SH-SY5Y (cell line): ENCODE results near the gene MEIOB.

Source experiments
- GATA2 ChIP-seq: IDR thresholded peaks from 2 replicates; pipeline ENCODE4 v1.6.1; 2011; ENCODE audit warnings: mild to moderate bottlenecking, low read depth, low read length
- GATA3 ChIP-seq: IDR thresholded peaks from 2 replicates; pipeline ENCODE4 v1.6.1; 2011; ENCODE audit warnings: low read depth, mild to moderate bottlenecking, low read length, moderate library complexity

MEIOB gene

DNA sequence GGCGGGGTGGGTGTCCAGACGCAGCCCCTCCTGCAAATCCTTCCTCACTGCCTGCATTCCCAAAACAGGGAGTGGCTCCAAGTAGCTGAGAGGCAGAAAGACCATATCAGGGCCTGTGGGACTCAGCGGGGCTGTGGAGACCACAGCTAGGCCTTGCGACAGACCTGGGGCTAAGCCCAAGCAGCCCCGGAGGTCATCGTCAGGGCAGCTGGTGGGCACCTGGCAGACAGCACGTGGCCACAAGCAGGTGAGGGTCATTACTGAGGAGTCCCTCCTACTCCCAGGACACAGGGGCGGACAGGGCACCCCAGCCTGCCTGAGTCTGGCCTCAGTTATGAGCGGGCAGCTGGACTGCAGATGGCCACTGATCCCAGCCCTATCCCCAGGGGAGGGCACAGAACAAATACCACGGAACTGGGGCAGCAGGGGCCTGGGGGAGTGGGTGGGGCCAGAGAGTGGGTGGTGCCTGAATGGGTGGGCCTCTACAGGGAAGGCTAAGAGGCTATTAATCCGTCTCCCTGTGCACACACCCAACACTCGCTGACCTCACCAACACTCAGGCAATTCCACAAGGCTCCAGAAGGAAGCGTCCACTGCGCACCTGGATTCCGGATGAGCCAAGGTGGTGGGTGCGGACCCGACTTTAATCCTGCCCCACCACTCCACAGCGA is 37.7 kb upstream of the MEIOB start:
- TF ChIP-seq GATA3 (no peak), GATA2 (no peak)

DNA sequence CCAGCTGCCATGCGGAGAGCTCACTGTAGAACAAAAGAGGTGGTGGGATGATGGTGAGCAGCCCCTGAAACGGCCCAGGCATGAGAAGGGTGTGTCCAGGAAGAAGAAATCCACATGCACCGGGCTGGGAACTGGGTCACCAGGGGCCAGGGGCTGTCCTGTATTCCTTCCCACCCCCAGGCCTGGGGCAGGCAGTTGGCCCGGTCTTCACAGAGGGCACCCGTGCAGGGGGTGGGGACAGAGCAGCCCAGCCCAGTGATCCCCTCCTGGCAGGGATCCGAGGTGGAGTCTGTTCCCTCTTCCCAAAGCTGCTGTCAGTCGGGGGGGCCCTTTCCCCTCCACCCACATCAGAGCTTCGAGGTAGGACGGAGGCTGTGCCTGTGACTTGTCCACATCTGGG is 37.0 kb upstream of the MEIOB start:
- no peak for TF ChIP-seq GATA2
- TF ChIP-seq GATA3, result no peak

DNA sequence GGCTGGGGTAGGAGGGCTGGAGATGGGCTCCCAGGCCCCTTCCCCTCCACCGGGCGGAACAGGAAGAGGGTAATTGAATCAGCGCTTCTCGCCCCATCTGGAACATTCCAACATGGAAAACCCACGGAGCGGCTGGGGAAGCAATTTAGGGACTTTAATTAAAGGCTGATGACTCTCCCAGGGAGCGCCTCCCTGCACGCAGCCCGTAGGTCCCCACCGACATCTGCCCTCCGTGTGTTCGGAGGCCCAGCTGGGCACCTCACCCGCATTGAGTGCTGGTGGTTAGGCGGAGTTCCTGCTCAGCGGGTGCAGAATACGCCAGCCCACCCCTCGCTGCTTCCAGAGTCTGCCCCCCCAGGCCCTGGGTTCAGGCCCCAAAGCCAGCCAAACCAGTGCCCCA is 36.2 kb upstream of the MEIOB start:
- no peak for TF ChIP-seq GATA3
- no peak for TF ChIP-seq GATA2

DNA sequence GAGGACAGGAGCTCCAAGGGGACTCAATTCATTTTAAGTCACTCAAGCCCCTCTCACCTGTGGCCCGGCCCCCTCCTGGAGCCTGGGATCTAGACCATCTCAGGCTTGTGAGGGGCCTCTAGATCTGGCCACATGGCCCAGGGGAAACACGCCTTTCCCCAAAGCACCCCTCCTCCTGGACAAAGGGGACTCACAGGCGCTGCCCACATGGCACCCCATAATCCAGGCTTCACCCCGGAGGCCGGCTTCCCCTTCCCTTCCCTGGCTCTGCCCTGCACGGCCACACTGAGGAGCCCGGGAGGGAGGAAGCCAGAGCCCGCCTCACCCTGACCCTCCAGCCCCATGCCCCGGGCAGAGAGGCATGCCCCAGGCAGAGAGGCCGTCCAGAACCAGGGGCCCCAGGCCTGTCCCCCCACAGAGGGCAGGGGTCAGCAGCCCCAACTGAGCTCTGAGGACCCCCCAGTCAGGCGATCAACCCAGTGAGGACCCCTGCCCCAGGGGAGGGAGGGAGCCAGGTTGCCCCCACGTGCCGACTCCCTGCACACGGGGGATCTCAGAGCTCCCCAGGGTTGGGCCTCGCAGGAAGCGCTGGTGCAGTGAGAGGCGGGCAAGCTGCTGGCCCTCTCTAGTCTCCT is 35.4 kb upstream of the MEIOB start:
- TF ChIP-seq GATA2, result no peak

DNA sequence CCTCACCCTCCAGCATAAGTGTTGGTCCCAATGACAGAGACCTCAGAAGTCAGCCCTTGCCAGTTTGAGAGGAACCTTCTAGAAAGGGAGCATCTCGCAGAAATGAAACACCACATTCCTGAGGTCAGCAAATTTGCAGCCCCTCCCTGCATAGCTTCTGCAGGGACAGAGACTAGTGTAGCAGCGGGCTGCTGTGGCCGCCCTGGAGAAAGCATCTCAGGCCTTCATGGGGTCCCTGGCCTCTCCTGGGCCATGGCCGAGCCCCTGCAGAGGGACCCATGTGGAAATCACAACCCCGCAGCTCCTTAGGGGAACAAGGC is 34.8 kb upstream of the MEIOB start:
- TF ChIP-seq GATA2 (no peak), GATA3 (no peak)

DNA sequence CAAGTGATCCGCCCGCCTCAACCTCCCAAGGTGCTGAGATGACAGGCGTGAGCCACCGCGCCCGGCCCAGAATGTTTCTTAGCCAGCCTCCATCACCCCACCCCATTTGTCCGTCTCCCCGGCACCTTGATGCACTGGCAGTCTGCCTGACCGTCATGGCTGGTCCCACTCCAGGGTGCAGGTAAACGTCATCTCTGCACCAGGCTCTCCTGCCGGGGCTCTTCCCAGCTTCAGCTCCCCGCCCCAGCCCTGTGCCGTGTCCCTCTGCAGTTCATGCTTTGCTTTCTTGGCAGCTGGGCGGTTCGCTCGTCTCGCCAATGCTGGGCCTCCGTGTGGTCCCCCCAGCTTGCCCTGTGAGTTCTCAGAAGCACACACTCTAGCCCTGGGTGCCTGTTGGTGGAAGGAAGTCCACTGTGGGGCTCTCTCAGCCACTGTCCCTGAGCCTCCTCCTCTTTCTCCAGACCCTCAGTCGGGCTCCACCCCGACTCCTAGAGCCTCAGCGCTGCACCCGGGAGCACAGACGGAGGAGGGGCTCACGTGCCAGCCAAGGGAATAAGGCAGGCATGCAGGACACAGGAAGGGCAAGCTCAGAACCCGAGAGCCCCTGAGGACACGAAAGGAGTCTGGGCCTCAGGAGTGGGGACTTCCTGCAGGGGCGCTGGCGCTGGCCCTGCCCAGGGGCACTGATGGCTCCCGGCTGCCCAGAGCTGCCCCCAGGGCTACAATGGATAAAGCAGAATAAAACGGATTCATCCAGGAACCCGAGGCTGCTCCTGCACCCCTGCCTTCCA is 34.3 kb upstream of the MEIOB start:
- TF ChIP-seq GATA3 (no peak), GATA2 (no peak)

DNA sequence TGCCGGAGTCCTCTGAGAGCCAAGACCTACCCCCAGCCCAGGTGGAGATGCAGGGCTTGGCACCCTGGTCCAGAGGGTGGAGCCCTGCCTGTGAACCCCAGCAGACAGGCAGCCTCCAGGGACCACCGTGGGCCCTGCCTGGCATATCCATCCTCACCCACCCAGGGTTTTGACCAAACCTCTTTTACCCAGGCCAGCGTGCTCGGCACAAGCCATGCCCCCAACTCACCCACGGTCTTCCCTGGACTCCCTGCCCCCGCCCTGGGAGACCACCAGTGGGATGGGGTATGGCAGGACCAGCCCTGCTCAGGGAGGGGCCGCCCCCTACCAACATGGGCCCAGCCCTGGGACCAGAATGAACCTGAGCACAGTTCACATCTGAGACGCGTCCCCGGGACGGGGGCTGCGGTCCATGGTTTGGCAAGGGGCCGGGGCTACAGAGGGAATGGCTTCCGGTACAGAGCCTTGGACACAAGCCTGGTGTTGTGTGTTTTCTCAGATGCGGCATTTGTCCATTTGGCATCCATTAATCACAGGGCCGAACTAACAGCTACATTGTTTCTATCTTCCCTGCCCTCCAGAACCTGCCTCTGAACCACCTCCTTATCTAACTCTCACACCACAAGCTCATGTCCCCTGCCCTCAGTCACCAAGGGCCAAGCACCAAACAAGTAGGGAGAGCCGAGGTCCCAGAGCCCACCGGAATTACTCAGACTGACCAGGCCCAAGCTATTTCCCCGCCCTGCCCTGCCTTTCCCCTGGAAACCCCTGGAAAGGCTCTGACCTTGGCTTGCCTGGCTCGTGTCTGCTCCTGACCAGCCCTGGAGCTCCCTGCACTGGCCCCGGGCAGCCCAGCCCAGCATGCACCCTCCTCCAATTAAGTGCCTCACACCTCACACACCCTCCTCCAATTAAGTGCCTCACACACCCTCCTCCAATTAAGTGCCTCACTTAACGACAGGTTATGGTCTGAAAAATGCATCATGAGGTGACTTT is 32.2 kb upstream of the MEIOB start:
- TF ChIP-seq GATA2 (no peak), GATA3 (no peak)

DNA sequence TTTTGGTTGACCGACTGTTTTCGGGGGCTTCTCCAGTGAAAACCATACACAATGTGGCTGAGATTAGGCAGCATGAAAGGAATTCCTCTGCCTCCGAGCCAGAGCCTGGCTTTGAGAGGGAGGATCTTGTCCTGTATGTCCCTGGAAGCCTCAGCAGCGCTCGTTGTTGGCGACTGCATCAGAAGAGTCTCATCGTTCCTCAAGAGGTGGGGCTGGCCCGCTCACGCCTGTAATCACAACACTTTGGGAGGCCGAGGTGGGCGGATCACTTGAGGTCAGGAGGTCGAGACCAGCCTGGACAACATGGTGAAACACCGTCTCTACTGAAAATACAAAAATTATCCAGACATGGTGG is 31.2 kb upstream of the MEIOB start:
- TF ChIP-seq GATA3 (no peak), GATA2 (no peak)

DNA sequence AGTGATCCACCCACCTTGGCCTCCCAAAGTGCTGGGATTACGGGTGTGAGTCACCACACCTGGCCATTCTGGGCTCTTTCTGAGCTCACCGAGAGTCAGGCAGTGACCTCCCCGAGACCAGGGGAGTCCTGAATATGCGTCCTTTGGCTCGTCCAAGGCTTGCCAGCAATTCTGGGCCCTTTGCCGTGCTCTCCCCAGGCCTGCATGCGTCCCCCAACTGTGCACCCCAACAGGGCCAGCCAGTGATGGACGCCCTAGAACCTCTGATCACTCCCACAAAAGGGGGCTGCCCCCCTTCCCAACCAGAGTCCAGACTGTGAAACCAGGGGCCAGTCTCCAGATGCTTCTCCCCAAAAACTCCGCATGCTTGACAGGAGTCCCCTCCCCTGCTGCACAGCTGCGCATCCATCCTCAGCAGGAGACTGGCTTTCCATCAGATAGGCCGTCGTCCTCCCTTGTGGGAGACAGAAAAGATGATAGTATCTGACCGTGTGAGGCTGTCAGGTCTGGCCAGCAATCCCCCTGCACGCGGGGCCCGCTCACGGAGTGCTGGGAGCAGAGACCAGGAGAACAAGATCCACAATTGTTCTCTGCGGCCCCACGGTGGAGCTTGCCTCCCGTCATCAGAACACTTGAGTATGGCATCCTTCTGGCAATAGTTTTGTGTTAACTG is 30.7 kb upstream of the MEIOB start:
- TF ChIP-seq GATA2, result peak; percentile 44; the same call in 1 of the 2 replicates
- no peak for TF ChIP-seq GATA3

DNA sequence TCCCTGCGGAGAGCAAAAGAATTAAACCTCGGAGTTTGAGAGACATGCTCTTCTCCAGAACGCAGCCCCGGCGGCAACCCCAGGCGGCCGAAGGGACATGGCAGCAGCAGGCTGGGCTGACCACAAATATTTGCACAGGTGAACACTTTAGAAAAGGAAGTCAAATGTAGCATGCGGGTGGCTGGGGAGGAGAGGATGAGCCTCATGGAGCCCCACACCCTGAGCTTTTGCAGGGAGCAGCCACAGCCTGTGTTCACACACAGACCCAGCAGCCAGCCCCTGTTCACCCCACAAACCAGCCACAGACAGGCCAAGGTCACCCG is 28.4 kb upstream of the MEIOB start:
- TF ChIP-seq GATA2 (no peak), GATA3 (no peak)

DNA sequence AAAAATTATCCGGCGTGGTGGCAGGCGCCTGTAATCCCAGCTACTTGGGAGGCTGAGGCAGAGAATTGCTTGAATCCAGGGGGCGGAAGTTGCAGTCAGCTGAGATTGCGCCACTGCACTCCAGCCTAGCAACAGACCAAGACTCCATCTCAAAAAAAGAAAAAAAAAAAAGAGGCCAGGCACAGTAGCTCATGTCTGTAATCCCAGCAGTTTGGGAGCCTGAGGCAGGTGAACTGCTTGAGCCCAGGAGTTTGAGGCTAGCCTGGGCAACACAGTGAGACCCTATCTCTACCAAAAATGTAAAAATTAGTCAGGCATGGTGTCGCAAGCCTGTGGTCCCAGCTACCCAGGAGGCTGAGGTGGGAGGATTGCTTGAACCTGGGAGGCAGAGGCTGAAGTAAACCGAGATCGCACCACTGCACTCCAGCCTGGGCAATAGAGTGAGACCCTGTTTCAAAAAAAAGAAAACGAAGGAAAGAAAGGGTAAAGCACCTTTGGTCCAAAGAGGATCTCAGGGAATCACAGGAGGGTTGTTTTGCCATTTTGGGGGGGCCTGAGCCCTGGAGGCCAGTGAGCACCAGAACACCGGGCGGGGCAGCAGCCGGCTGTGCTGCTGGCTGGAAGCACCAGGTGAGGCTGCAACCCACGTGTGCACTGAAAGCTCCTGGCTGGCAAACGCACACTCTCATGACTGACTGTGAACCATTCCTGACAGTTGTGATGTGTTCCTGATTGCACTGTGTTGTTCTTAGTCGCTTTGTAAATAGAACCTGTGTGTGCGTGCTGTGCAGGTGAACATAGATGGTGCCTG is 27.9 kb upstream of the MEIOB start:
- TF ChIP-seq GATA3 (no peak), GATA2 (no peak)

DNA sequence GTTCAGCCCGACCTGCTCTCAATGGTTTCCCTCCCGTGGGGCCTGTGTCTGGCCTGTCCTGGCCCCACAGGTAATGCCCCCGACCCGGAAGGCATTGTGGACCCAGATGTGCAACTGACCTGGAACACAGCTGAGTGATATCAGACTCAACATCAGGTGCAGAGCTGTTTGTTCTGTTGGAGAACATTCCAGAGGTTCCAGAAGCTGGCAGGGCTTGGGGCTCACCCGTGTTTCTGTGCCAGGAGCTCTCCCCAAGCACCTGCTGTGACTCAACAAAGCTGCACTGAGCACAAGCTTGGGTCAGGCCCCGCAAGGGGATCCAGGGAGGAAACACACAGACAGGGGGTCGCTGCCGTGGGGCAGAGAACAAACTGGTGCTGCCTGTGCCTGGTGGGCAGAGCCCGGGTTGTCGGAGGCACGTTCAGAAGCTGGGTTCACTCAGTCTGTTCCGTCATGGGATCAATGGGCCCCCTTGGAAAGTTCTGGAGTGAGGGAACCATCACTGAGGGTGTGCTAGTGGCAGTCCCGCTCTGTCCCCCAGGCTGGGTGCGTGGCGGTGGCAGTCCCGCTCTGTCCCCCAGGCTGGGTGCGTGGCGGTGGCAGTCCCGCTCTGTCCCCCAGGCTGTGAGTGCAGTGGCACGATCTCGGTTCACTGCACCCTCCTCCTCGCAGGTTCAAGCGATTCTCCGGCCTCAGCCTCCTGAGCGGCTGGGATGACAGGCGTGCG is 24.1 kb upstream of the MEIOB start:
- TF ChIP-seq GATA3 (no peak), GATA2 (no peak)
